BE2C (cell line): ENCODE measurements around the gene LINGO3.

Experiments
- DNase-seq: peaks from one replicate; pipeline ENCODE4 v3.0.0-alpha.2; 2020
- H3K27me3 ChIP-seq: fragments of 250-450 bp; sonication (Bioruptor Pico); 2 replicates; pipeline ENCODE4 v1.5.1; 2020; ENCODE audit warnings: mild to moderate bottlenecking
- H3K36me3 ChIP-seq: fragments of 250-450 bp; sonication (Bioruptor Pico); 2 replicates; pipeline ENCODE4 v1.5.1; 2020; ENCODE audit warnings: mild to moderate bottlenecking
- H3K4me1 ChIP-seq: fragments of 250-450 bp; sonication (Bioruptor Pico); 2 replicates; pipeline ENCODE4 v1.5.1; 2020
- H3K4me3 ChIP-seq: 2 replicates; pipeline ENCODE4 v1.5.1; 2011; ENCODE audit warnings: low read depth, low read length
- H3K9me3 ChIP-seq: fragments of 250-450 bp; sonication (Bioruptor Pico); 2 replicates; pipeline ENCODE4 v1.5.1; 2020
- CTCF ChIP-seq: IDR thresholded peaks from 2 replicates; pipeline ENCODE4 v1.5.1; 2012; ENCODE audit warnings: mild to moderate bottlenecking, low read depth, low read length

Gene LINGO3

GRCh38 chr19:2340496-2341243 lies 32.7 kb upstream of the LINGO3 start:
- Histone ChIP-seq H3K27me3 (no peaks in the 10 kb centered on the region), H3K9me3 (no peaks in the 10 kb centered on the region), H3K36me3 (peaks cover 53% of the 10 kb centered on the region), H3K4me3 (no peak overlapping the region), H3K4me1 (peaks cover 8% of the 10 kb centered on the region)
- TF ChIP-seq CTCF: no peak
- DNase-seq: no peak

- Histone ChIP-seq H3K4me1 (peaks cover 8% of the 10 kb centered on the region), H3K4me3 (no peak overlapping the region), H3K9me3 (no peaks in the 10 kb centered on the region), H3K36me3 (peaks cover 49% of the 10 kb centered on the region), H3K27me3 (no peaks in the 10 kb centered on the region)
- DNase-seq: no peak
- TF ChIP-seq CTCF: no peak
Observed at GRCh38 chr19:2339644-2340310, 31.8 kb upstream of the LINGO3 start.

- Histone ChIP-seq H3K4me1 (peaks cover 8% of the 10 kb centered on the region), H3K36me3 (peaks cover 54% of the 10 kb centered on the region), H3K9me3 (no peaks in the 10 kb centered on the region), H3K4me3 (no peak overlapping the region), H3K27me3 (no peaks in the 10 kb centered on the region)
- no peak for DNase-seq
- TF ChIP-seq CTCF: no peak
Observed at GRCh38 chr19:2338751-2339643, 31.0 kb upstream of the LINGO3 start.

- TF ChIP-seq CTCF: no peak
- no peaks in the 10 kb centered on the region for H3K9me3 ChIP-seq
- no peak overlapping the region for H3K4me3 ChIP-seq
- peaks cover 13% of the 10 kb centered on the region for H3K4me1 ChIP-seq
- no peaks in the 10 kb centered on the region for H3K27me3 ChIP-seq
- no peak for DNase-seq
- H3K36me3 ChIP-seq: peaks cover 51% of the 10 kb centered on the region
Observed at GRCh38 chr19:2338055-2338615, 30.2 kb upstream of the LINGO3 start.

- Histone ChIP-seq H3K4me1 (peaks cover 16% of the 10 kb centered on the region), H3K27me3 (no peaks in the 10 kb centered on the region)
Observed at GRCh38 chr19:2337329-2337707, 29.4 kb upstream of the LINGO3 start.

More at GRCh38 chr19:2337329-2337707, 29.4 kb upstream of the LINGO3 start:
- DNase-seq: peak; percentile 90
- H3K36me3 ChIP-seq: peaks cover 46% of the 10 kb centered on the region
- no peak overlapping the region for H3K4me3 ChIP-seq
- H3K9me3 ChIP-seq: no peaks in the 10 kb centered on the region
- TF ChIP-seq CTCF: peak; percentile 39
